HS-5 (cell line): ENCODE data around the gene FBXO47.

Experiments
- DNase-seq: peaks from one replicate; pipeline ENCODE4 v3.0.0-alpha.2; 2012; ENCODE audit warnings: low read depth

Gene FBXO47

DNA sequence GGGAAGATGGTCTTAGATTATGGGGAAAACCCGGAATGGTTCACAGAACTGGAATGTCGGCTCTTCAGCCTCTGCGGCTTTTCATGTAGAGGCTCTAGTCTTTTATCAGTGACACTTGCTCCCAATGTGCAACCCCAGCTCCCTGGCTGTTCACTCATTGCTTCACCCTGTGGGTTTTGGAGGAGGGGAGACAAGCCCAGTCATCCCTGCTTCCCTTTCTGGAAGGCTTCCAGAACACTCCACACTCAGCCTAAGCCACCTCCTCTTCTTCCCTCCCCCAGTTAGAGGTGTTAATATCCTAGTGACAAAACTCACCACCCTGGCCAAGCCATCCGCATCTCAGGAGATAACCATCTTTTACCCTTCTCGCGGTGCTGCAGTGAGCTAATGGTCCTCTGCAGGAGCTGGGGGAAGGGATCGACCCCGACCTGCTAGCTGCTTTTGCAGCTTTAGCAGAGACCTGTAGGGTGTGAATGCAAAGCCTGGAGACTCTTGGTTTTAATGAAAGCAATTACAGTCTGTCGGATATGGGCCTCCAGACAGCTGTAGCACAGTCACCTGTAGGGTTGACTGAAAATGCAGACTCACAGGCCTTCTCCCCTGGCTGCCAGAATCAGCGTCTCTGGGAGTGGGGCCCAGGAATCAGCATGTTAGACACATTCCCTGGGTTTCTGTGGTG, 66.1 kb downstream of the FBXO47 start:
- peak; percentile 95 for DNase-seq

DNA sequence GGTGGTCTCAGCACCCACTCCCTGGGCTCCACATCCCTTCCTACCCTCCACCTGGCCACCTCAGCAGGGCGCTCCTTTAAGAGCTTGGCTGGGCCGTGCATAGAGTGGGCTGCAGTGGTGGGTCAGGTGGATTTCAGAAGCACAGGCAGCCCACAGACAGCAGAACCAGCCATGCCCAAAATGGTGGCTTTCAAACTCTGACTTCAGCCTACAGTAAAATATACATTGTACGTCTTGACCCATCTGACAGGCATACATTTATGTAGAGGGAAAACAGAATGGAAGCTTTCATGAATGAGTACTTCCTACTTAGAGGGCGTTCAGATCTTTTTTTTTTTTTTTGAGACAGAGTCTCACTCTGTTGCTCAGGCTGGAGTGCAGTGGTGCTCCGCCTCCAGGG, 67.8 kb downstream of the FBXO47 start:
- DNase-seq, result no peak

DNA sequence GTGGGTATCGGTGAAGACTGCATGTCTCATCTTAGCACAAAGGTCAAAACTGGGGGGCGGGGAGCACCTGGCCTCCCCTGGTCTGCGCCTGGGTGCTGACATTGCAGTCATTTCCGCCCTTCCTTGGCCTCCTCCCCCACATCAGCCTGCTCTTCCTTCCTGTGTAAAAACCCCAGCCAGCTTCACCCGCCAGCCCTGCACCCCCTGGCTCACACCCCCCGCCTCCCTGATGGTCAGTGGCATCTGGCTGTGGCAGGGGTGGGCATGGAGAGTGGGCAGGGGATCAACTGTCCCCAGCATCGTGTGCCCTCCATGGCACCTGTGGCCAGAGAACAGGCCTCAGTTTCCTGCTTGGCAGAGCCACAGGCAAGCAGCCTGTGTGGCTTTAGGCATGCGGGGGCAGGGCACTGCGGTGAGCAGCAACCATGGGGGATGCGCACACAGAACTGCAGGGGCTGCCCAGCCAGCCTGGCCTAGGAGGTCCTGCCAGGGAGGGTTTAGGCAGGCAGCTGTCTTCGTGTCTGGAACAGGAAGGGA, 68.3 kb downstream of the FBXO47 start:
- DNase-seq, result no peak

DNA sequence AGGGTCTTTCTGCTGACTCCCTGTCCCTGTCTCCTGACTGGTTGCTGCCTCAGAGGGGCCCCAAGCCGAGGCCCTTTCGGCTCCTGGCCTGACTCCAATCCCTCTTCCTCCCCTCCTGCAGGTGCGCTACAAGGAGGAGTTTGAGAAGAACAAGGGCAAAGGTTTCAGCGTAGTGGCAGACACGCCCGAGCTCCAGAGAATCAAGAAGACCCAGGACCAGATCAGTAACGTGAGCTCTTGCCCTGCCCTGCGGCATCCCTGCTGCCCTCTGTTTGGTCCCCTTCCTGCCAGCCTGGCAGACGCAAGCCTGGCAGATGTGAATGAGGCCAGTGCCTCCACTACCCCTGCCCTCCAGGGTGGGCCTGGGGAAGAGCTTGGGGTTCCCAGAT, 68.9 kb downstream of the FBXO47 start:
- DNase-seq, result no peak

DNA sequence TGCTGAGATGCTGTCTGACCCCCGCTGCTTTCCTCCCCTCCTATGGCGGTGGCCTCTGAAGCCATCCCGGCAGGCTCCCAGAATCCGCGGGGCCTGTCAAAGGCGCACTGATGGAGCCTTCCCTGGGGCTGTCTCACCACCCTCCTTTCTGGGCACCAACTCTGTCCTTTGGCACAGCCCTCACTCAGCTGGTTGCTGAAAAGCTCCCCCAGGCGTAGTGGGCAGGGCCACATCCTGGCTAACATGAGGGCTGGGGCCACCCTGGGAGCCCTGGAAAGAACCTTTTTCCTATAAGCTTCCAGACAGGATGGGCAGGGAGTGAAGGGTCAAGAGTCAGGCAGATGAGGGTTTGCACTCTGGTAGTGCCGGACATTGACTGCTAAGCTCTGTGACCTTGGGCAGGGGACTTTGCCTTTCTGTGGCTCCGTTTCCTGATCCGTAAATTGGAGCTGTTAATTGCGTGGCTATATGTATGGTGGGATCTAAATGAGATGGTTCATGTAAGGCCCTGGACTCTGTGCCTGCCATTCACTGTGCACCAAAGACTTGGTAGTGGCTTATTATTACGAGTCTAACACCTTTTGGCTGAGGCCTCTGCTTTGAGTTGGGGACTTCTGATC, 69.4 kb downstream of the FBXO47 start:
- DNase-seq, result no peak

DNA sequence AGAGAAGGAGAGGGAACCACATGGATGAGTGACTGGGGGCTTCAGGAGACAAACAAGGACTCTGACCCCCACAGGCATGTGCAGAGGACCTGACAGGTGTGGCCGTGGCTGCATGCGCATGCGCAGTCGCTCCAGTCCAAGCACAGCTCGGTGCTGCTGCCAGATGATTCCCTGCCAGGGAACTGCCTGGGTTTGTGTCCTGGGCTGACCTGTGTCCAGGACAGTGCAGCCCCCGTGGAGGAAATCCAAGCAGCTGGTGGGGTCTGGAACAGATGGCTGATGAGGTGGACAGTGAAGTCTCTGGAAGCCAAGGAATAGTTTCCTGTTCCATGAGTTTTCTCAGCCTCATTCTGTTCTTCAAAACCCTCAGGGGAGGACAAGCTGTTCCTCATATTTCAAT, 70.0 kb downstream of the FBXO47 start:
- no peak for DNase-seq

DNA sequence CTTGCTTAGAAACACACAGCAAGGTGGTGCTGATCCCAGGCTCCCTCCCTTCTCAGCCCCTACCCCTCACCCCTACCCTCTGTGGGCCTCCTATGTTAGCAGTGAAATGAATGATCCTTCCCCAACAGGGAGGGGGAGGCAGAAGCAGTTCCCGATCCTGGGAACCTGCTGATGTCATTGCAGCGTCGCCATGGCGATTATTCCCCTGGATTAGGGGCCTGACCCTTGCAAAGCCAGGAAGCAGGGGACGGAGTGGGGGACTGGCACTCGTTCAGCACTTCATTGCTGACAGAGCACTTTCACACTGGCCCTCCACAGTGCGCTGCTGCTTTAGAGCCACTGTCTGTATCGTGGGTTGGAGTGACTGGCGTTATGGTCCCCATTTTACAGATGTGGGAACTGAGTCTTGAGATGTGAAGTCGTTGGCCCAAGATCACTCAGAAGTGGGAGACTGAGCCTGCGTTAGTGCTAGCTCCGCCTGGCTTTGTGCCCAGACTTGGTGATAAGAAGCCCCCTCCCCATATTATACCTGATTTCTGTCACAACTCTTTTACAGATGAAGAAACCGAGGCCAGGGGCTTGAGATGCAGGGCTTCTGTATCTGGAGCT, 70.8 kb downstream of the FBXO47 start:
- DNase-seq, result no peak

DNA sequence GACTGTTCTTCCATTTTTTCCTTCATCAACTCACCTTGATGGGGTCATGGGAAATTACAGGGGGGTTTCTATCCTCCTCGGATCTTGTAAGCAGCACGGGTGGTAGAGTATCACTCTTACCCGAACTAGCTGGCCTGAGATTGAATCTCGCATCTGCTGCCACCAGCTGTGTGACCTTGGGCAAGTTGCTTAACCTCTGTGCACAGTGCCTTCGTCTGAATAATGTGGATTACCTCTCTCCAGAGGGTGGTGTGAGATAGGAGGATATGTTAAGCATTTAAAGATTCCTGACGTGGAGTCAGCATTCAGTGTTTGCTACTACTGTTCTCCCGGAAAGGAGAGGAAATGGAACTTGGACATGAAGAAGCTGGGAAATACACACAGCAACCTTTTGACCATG, 72.9 kb downstream of the FBXO47 start:
- DNase-seq, result no peak

DNA sequence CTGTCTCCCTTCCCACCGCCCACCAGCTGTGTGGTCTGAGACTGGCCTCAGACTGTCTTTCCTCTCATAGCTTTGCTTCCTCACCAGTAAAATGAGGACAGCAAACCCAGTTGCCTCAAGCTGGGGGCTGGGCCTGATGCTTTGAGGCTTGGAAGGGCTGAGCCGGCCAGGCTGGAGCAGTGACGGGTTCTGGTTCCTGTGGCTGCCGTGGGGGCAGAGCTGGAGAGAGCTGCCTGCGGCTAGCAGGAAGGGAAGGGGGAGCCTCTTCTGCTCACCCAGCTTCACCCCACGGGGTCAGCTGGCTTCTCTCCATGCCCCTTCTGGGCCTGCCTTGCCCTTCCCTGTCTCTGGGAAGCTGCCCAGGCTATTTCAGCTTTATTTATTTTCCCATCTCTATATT, 73.6 kb downstream of the FBXO47 start:
- no peak for DNase-seq

DNA sequence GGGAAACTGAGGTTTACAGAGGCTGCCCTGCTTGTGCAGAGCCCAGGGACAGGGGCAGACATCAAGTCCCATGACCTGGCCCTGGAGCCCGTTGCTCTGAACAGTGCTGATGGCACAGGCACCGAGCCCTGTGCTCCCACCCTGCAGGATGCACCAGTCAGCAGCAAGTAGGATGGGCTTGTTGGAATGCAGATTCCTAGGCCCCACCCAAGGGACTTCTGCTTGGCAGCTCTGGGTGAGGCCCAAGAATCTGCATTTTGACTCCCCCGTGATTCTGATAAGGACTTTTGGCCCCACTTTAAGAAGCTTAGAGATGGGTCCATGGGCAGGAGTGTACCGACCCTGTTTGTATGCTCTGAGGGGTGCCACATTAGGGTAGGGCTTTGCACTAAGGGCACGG, 74.1 kb downstream of the FBXO47 start:
- DNase-seq, result no peak

DNA sequence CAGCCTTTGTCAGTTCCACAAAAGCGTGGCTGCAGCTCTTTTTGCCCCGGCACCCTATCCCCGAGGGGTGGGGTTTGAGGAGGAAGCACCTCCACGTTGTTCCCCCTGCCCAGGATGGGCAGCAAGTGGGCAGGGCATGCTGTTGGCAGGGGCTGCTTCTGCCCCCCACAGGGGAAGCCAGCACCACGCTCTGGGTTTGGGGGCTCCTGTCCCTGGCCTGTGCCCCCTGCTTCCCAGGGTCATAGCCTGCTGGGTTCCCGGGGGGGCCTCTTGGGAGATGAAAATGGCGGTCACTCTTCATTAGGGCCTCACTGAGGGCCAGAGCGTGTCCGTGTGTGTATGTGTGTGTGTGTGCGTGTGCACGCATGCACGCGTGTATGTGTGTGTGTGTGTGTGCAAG, 74.6 kb downstream of the FBXO47 start:
- no peak for DNase-seq

DNA sequence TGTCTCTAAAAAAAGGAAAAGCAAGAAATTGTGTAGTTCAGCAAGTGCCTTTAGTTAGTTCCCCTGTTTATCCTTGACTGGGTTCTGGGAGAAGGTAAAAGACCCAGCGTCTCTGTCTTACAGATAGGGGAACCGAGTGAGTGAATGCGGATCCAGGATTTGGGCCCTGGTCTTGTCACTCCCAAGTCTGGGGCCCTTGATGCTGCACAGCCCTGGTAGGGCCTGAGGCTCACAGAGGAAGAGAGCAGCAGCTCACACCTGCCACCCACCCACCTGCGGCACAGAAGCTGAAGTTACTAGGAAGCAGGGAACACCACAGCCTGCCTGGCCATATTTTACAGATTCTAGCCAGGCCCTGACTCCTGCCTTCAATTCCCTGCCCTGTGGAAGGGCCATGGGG, 75.1 kb downstream of the FBXO47 start:
- no peak for DNase-seq

DNA sequence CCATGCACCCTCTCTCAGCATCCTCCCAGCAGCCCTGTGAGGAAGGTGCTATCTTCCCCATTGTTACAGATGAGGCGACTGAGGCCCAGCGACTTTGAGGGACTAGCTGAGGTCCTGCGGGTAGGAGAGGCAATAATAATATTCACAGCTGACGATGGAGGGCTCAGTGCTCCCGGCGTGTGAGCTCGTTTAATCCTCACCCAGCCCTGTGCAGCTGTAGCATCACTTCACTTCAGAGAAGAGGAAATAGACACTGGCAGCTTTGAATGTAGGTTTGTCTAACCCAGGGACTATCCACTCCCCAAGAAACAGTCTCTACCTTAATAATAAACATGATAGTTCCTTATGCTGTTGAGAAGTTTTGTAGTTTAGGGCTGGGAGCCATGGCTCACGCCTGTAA, 75.8 kb downstream of the FBXO47 start:
- DNase-seq, result no peak

DNA sequence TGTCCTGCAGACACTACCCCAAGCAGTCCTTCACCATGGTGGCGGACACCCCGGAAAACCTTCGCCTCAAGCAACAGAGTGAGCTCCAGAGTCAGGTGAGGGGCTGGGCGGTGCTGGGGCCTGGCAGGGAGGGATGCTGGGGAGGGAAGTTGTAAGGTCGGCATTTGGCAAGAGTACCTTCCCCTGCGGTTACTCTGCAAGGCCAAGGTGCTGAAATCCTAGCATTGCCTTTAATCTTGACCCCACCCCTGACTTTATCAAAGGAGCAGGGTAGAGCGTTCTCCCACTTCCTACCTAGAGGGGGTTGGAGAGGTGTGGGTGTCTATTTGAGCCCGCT, 76.8 kb downstream of the FBXO47 start:
- DNase-seq, result no peak

DNA sequence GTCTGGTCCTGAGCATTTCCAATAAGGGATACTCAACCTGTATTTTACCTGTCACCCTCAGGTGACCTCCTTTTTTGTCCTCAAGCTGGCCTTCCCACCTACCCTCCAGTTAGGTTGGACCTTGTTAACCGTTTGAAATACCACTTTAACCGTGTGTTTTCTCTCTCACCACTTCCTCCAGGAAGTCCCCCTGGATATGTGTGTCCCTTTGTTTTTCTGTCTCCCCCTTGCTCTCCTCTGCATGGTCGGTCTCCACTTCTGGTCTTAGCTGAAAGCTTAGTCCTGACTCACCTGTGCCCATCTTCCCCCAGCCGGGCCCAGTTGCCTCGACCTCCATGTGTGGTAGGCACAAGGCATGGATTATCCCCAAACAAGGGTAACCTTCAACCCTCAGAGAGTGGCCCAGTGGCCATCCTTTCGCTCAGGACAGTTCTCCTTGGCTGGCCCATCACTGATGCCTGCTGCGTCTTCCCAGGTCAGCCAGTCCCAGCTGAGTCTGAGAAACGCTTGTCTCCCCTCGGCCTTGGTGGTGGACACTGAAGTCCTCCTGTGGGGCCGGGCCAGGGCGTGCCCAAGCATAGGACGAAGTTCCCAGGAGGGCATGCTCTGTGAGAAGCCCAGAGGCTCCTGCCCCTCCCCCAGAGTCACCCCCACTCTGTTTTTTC, 77.3 kb downstream of the FBXO47 start:
- DNase-seq, result no peak

DNA sequence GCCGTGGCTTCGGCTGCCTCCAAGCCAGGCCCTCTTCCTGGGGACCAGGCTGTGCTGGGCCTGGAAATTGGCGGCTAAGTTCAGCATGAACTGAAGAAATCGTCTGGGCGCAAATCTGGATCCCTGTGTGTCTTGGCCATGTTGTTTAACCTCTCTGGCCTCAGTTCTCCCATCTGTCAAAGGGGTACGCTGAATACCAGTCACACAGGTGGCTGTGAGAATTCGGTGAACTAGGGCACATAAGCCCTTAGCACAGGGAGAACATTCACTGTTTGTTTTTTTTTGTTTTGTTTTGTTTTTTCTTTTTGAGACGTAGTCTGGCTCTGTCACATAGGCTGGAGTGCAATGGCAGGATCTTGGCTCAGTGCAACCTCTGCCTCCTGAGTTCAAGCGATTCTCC, 78.4 kb downstream of the FBXO47 start:
- DNase-seq, result no peak

DNA sequence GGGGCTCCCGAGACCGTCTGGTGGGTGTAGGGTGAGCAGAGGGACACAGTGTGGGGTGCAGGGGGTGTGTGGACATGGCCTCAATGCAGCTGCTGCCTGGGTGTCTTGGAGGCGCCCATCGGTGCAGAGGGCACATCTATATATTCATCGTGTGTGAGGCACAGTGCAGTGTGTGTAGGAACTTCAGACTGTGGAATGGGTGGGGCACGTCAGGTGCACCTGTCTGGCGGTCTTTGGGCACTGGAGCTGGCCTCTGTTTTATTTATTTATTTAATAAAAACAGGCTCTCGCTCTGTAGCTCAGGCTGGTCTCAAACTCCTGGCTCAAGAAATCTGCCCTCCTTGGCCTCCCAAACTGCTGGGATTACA, 80.6 kb downstream of the FBXO47 start:
- no peak for DNase-seq
